IPS-11a (cell line): Measurements from ENCODE around the gene MBLAC1.

ENCODE experiments used
- H3K4me3 ChIP-seq: one replicate; pipeline ENCODE4 v1.5.1; 2013; ENCODE audit warnings: low read depth, low read length, control low read depth

The MBLAC1 gene

GRCh38 chr7:100095289-100095688 is 31.5 kb upstream of the MBLAC1 start:
- H3K4me3 ChIP-seq, result no peak overlapping the region

GRCh38 chr7:100095704-100096103 is 31.1 kb upstream of the MBLAC1 start:
- H3K4me3 ChIP-seq, result no peak overlapping the region

GRCh38 chr7:100098913-100099312 is 27.9 kb upstream of the MBLAC1 start:
- no peak overlapping the region for H3K4me3 ChIP-seq

- peak overlapping the region; percentile 91 for H3K4me3 ChIP-seq
Measured at GRCh38 chr7:100099452-100099851, 27.3 kb upstream of the MBLAC1 start.

GRCh38 chr7:100100420-100101015 is 26.2 kb upstream of the MBLAC1 start:
- H3K4me3 ChIP-seq, result peak overlapping the region; percentile 91

- peak within 1 kb of the TSS; percentile 91 for H3K4me3 ChIP-seq
Measured at GRCh38 chr7:100101016-100101862, 25.5 kb upstream of the MBLAC1 start, which contains the start of the genes AP4M1 and MCM7. AP4M1 (plus strand) TSS chr7:100101643; CDS start chr7:100101715, 72 bp downstream. MCM7 (minus strand) TSS chr7:100101397; CDS start chr7:100101294, 103 bp downstream.

- no peak overlapping the region for H3K4me3 ChIP-seq
Measured at GRCh38 chr7:100102950-100103840, 23.6 kb upstream of the MBLAC1 start.

- no peak overlapping the region for H3K4me3 ChIP-seq
Measured at GRCh38 chr7:100105534-100105933, 21.2 kb upstream of the MBLAC1 start.

GRCh38 chr7:100106633-100107032 is 20.1 kb upstream of the MBLAC1 start:
- H3K4me3 ChIP-seq, result no peak overlapping the region

GRCh38 chr7:100107125-100107737 is 19.5 kb upstream of the MBLAC1 start:
- no peak overlapping the region for H3K4me3 ChIP-seq

GRCh38 chr7:100107890-100108289 is 18.9 kb upstream of the MBLAC1 start:
- H3K4me3 ChIP-seq, result no peak overlapping the region

GRCh38 chr7:100109521-100110163 is 17.1 kb upstream of the MBLAC1 start:
- H3K4me3 ChIP-seq, result no peak overlapping the region

- H3K4me3 ChIP-seq, result no peak overlapping the region
Measured at GRCh38 chr7:100111156-100111555, 15.6 kb upstream of the MBLAC1 start.

- no peak overlapping the region for H3K4me3 ChIP-seq
Measured at GRCh38 chr7:100111914-100112313, 14.9 kb upstream of the MBLAC1 start.

- no peak overlapping the region for H3K4me3 ChIP-seq
Measured at GRCh38 chr7:100115026-100115425, 11.7 kb upstream of the MBLAC1 start.

GRCh38 chr7:100118388-100119071 is 8.2 kb upstream of the MBLAC1 start:
- peak overlapping the region; percentile 96 for H3K4me3 ChIP-seq

- H3K4me3 ChIP-seq, result peak within 1 kb of the TSS; percentile 96
Measured at GRCh38 chr7:100119072-100119969, 7.4 kb upstream of the MBLAC1 start, which contains the start of the genes CNPY4 and TAF6. CNPY4 (plus strand) TSS chr7:100119634; CDS start chr7:100119745, 111 bp downstream. TAF6 (minus strand) TSS chr7:100119358; CDS start chr7:100114209, 5,149 bp downstream.

- H3K4me3 ChIP-seq, result peak overlapping the region; percentile 96
Measured at GRCh38 chr7:100119970-100120732, 6.6 kb upstream of the MBLAC1 start.
